NCI-H2029 treated with DMSO at 0.1 percent for 48 hours (cell line): ENCODE results near the gene HBEGF.

ENCODE experiments used
- DNase-seq: peaks from one replicate; lab custom pipeline; 2025; lab: John Stamatoyannopoulos, UW

Gene HBEGF

DNA sequence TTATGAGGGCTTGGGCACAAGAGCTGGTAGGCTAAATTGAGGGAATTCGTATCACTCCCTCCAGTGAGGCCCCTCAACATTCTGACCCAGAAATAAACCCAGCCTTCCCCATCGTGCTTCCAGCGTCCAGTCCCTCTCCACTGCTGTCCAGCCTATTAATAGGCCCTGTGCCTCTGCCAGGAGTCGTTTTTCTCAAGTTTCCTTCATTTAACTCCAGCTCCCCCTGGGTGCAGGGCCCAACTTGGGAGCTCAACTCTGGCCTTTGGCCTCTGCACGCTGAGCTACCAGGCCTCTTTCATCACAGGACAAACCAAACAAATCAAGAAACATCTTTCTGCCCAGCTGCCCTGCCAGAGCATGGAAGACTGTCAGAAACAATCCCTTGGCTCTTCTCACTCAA is 10.0 kb downstream of the HBEGF start:
- no peak for DNase-seq

DNA sequence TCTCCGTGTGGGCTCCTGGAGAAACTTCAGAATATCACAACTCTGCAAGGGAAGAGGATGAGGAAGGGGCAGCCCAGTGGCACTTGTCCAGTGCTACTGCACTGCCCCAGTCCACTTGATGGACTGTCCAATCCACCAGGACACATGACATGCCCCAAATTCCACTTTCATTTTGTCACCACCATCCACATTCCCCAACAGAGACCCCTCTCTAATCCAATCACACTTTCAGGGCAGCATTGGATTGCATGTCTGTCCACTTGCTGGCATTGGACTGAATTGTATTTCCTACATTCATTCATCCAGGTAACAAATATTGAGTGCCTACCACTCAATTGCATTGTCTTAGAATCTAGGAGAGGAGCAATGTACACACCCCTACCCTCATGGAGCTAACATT is 14.8 kb downstream of the HBEGF start:
- DNase-seq: no peak

DNA sequence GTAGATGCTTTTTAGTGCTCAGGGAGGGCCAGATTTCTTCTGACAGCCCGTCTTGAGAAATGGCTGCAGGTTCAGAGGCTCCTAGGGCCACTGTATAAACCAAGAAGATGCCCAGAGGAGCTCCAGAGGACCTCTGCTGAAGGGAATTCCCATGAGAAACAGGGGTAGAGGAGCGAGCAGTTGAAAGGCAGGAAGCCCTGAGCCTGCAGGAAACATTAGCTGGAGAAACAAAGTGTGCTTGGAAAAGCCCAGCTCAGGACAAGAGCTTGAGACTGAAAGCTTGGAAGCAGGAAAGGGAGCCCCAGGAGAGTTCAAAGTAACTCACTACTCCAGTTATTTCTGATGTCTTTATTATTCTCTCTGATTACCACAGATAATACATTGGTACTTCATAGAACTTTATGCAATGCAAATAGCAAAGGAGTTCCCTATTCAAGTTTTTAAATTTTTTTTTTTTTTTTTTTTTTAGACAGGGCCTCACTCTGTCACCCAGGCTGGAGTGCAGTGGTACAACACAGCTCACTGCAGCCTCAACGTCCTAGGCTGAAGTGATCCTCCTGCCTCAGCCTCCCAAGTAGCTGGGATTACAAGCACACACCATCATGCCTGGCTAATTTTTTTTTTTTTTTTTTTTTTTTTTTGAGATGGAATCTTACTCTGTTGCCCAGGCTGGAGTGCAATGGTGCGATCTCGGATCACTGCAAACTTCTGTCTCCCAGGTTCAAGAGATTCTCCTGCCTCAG is 16.5 kb downstream of the HBEGF start:
- DNase-seq: no peak

DNA sequence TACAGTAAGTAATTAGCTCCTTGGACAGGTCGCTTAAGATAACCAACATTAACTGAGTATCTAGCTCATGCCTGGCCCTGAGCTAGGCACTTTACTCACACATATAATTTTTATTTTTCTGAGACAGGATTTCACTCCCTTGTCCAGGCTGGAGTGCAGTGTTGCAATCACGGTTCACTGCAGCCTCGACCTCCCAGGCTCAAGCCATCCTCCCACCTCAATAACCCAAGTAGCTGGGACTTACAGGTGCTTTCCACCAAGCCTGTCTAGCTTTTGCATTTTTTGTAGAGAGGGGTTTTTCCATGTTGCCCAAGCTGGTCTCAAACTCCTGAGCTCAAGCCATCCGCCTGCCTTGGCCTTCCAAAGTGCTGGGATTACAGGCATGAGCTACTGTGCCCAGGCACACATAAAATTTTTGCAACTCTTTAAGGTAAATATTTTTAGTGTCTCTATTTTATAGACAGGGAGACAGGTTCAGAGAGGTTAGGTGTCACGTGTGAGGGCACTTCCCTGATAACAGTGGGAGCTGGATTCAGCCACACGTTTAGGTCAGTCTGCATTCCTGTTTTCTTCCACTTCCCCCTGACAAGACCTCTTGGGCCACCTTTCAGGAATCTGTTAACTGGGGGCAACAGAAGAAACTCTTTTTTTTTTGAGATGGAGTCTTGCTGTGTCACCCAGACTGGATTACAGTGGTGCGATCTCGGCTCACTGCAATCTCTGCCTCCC is 18.2 kb downstream of the HBEGF start:
- DNase-seq: no peak

DNA sequence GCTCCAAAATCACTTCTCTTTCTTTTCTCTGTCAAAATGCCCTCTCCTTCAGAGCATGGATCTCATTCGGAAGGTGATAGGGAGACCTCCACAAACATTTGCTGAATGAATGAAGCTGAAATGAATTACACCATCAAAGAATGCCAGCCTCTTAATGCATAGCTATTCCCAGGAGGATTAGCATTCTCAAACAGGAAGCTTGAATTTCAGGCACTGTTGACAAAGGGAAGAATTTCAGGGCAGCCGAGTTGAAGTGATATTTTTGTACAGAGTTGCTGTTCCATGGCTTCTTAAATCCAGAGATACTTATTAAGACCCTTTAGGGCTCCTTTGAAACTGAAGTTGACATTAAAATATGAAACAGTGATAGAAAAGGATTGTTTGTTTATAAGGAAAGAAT is 18.8 kb downstream of the HBEGF start:
- no peak for DNase-seq

DNA sequence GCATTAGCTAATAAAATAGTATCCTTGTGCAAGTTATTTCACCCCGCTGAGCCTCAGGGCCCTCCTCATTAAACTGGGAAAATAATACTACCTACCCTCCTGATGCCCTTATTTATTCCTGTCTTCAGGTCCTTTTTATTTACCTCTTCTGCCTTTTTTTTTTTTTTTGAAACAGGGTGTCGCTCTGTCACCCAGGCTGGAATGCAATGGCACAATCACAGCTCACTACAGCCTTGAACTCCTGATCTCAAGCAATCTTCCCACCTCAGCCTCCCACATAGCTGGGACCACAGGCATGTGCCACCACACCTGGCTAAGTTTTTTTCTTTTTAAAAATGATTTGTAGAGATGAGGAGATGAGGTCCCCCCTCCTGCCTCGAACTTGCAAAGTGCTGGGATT is 20.9 kb downstream of the HBEGF start:
- DNase-seq: no peak

DNA sequence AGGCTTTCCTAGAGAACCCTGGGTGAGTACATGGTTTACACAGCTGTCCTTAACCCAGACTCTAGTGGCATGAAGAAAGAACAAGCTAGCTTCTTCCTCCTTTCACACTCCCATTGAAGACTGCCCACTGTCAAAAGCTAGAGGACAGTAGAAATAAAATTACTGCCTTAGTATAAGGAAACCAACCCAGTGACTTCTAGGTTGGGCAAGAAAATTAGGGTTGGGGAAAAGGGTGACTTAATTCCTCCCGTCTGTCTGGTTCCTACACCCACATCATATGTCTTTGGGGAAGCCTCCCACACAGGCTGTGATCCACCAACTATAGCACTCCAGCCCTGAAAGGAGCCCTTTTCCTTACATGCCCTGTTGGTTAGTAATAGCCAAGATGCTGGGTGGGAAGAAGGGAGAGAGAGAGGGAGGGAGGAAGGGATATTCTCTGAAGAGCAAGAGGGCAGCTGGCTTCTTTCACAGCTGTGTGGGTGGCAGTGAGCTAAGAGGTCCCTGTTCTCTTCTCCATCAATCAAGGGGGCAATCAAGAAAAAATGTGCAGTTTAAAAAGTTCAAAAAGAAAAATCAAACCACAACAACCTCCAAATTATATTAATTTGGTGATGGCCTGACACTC is 21.7 kb downstream of the HBEGF start:
- DNase-seq: no peak

DNA sequence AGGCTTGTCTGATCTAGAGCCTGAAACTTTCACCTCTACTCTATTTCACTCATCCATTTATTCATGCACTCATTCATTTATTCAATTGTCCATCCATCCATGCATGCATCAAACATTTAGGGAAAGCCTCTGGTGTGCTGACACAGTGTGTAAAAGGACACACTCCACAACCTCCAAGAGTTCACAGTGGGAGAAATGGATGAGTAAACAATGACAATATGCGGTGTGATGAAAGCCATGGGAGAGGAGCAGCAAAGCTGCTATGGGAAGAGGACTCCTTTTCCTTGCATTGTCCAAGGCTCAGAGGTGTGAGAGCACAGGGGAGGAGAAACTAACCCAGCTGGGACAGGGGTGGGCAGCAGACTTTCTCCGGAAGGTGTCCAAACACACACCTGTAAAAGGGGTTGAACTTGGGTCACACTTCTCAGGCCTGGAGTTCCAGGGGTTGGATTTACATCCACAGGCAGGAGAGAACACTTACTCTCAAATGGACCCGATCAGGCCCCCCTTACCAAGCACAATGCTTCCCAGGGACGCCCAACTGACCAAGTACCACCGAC is 22.3 kb downstream of the HBEGF start:
- no peak for DNase-seq

DNA sequence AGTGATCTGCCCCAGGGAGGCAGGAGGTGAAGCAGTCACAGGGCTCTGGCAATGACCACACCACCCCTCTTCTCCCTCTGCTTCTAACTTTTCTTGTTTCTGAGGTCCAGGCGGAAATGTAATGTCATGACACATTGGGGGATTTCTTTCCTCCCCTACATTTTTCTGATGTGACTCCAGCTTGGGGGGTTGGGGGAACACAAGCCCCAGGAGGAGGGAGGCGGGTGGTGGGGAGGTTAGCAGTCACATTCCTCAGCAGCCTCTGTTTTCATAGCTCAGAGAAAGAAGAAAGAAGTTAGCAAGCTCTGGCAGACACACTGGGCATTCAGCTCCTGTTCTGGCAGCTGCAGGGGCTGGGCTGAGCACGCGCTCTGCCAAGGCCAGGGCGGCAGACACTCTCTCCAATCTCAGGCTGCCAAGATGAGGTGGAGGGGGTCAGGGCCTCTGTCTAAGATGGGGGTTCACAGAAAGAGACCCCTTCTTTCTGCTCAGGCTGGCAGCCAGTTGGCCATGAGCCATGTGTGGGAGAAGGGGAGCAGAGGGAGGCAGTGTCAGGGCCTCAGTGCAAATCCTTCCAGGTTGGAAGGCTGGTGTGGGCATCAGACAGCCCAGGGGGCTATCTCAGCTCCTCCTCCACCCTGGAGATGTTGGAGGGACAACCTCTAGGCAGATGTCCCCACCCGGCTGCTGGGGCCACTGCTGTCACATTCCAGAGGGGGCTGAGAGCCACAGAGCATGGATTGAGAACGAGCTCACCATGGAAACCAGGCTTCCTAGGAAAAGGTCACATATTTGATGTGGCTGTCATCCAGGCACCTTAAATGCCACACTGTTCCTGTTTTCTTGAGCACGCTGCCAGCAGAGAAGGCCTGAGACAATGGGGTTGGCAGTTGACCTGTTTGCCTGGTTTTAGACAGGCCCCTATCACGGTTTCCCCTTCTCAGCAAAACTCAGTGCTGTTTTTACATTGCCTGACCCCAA is 23.4 kb downstream of the HBEGF start:
- DNase-seq: peak; percentile 96

DNA sequence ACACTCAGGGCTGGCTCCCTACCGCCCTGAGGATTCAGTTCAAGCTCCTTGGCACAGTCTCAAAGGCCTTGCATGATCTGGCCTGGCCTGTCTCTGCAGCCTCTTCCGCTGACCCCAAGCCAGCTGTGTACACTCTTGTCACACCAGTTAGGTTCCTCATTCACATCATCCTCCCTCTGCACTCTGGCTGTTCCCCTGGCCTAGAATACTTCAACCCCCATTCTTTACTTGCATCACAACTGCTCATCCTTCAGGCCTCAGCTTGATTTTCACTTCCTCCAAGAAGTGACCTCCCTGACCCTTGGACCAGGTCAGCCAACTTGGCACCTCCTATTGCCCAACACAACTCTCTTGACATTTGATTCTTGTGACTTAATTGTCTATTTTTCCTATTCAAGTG is 24.6 kb downstream of the HBEGF start:
- DNase-seq: no peak

DNA sequence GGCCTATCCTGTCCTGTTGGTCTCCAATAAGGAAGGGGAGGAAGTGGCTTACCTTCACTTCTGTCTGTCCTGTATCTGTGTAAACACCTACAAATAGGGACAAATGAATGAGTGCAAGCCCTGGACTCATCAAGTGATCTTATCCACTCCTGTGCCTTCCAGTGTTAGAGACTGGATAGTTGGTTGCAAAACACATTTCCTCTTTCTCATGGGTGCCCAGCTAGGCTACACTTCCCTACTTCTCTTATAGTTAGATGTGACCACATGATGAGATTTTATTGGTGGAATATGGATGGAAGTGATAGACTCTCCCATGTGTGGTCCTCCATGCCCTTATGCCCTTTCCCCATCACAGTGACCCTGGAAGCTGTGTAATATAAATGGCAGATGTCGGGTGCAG is 26.6 kb downstream of the HBEGF start:
- no peak for DNase-seq

DNA sequence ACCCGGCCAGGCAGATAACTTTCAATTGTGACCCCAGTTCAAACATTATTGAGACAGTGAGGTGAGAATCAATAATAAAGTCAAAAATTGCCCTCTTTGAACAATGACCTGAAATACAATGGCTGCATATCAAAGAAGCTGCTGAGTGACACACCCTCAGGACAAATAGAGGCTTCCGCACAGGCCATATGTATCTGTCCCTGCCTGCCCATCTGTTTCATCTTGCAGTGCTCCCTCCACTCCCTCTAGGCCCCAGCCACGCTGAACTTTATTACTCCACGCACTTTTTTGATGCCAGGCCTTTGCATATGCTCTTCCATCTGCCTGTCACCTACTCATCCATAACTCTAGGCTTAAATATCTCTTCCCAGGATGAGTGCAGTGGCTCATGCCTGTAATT is 27.6 kb downstream of the HBEGF start:
- no peak for DNase-seq

DNA sequence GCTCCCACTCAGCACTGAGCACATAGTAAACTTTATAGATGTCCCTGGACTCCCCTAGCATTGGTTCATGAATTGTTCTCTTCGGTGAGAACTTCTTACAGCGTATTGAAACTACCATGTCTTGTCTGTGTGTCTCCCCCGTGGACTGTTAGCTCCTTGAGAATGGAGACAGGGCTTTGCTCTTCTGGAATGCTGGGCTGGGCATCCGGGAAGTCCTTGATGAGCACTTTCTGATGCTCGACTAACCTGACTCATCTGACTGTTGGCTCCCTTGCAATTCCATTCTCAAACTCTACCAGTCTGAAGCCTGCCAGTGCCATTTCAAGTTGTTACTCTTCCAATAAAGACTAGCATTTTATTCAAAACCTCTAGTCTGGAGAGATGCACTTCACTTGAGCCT is 28.5 kb downstream of the HBEGF start:
- no peak for DNase-seq

DNA sequence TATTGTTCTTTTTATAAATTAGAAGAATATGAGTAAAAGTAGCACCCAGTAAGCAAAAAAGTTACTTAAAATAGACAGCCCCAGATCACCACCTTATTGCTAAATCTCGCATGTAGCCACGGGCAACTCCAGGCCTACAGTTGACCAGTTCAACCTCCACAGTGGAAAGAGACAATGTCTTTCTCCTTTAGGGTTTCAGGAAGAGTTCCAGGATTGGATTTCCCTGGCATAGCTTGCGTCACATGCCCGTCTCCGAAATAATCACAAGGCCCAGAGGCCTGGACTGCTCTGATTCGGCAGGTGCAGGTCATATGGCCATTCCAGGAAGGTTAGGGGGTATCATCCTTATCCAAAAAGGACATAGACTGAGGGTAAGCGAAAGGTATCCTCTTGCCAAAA is 33.6 kb downstream of the HBEGF start:
- no peak for DNase-seq

DNA sequence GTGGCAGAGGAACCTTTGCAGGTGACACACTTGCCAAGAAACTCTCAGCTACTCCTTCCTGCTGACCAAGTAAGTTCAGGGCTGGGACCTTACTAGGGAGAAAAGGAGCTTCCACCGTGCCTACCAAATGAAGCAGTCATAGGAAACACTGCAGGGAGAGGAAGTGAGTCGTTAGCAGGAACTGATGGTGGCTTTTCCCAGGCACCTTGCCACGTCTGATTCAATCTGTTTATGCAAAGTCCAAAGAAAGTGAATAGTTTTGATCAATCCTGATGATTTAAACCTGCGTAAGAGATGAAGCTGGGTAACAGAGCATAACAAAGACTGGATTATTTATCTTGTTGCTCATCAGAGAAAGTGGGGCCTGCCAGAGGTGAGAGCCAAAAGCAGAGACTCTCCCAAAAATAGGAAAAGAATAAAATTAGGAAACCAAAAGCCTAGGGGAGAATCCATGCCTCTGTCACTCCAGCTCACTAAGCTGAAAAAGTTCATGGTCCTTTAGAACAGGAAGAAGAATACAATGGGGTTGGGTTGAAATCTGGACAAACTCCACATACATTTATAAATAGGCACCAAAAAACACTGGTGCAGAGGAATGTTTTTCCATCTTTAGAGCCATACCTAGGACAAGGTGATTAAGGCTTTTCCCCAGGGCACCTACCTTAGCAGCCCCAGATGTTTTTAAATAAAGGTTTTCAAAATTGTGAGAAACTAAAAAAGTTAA is 34.2 kb downstream of the HBEGF start:
- DNase-seq: no peak

DNA sequence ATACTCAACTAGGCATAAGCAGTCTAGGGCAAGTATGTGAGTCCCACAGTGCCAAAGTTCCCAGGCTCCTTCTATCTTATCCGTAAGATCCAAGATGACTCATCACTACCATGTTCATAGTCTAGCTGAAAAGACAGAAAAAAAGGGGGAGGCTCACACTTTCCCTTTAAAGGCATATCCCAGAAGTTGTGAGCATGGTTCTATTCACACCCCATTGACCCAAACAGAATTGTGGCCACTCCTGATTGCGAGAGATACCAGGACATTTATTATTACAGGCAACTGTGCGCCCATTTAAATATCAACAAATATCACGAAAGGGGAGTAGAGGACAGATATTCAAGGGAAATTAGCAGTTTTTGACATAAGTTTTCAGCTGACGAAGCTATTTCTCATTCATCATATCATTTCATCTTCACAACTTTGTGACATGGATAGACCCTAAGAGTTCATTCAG is 35.4 kb downstream of the HBEGF start:
- DNase-seq: no peak

DNA sequence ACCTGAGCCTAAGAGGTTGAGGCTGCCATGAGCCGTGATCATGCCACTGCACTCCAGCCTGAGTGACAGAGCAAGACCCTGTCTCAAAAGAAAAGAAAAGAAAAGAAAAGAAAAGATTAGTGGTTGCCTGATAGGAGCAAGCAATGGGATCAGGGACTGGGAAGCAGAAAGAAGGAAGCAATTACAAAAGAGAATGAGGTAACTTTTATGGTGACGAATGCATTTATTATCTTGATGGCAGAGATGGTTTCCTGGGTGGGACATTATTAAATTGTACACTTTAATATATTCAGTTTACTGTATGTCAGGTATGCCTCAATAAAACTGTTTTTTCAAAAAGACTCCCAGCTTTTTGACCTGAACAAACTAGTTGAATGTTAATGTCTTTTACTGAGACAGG is 36.0 kb downstream of the HBEGF start:
- no peak for DNase-seq

DNA sequence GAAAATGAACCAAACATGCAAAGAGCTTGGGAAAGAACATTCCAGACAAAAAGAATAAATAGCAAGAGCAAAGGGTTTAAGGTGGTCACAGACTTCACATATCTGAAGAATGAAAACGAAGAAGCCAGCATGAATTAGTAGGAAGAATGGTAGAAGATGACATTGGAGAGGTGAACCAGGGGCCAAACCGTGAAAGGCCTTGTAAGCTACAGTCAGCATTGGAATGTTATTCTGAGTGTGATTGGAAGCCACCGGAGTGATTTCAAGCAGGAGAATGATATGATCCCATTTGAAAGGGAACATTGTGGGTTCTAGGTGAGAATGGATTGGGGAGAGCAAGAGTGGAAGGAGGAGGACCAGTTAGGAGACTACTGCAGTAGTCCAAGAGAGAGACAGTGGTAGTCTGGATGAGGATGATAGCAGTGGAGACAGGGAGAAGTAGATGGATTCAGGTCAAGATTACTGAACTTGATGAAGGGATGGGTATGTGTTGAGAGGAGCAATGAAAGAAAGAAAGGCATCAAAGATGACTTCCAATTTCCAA is 36.6 kb downstream of the HBEGF start:
- no peak for DNase-seq

DNA sequence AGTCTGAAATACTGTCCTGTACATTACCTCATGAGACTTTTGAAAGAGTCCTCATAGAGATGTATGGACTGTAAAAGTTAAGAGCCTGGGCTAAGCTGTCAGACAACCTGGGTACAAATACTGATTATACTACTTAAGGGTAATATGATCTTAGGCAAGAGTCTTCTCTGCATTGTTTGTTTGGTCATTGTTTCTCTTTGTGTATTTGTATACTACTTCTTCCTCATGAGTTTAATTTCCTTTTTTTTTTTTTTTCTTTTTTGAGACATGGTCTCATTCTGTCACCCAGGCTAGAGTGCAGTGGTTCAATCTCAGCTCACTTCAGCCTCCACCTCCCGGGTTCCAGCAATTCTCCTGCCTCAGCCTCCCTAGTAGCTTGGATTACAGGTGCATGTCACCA is 40.9 kb downstream of the HBEGF start:
- no peak for DNase-seq

DNA sequence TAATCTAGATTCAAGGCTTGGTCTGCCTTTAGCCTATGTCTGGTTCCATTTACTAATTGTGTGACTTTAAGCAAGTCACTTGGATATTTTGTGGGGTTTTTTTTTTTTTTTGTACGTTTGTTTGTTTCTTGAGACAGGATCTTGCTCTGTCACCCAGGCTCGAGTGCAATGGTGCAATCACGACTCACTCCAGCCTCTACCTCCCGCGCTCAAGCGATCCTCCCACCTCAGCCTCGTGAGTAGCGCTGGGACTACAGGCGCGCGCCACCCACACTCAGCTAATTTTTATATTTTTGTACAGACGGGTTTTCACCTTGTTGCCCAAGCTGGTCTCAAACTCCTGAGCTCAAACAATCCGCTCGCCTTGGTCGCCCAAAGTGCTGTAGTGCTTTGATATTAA is 42.4 kb downstream of the HBEGF start:
- no peak for DNase-seq
